Measurements from ENCODE around the gene TANGO6.
A peak's percentile ranks its signal among the peaks of the same experiment; 100 is the strongest.

DNA sequence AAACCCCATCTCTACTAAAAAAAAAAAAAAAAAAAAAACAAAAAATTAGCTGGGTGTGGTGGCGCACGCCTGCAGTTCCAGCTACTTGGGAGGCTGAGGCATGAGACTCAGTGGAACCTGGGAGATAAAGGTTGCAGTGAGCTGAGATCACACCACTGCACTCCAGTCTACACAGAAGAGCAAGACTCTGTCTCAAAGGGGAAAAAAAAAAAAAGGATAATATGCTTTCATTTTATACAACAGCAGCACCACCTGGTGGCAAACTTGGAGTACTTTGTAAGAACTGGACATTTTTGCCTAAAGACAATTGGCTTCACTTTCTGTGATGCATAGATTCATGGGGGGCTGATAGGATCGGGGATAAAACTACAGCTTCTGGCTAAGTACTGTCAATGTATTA is 280.6 kb downstream of the TANGO6 start:
- TF ChIP-seq, protein P1, sequence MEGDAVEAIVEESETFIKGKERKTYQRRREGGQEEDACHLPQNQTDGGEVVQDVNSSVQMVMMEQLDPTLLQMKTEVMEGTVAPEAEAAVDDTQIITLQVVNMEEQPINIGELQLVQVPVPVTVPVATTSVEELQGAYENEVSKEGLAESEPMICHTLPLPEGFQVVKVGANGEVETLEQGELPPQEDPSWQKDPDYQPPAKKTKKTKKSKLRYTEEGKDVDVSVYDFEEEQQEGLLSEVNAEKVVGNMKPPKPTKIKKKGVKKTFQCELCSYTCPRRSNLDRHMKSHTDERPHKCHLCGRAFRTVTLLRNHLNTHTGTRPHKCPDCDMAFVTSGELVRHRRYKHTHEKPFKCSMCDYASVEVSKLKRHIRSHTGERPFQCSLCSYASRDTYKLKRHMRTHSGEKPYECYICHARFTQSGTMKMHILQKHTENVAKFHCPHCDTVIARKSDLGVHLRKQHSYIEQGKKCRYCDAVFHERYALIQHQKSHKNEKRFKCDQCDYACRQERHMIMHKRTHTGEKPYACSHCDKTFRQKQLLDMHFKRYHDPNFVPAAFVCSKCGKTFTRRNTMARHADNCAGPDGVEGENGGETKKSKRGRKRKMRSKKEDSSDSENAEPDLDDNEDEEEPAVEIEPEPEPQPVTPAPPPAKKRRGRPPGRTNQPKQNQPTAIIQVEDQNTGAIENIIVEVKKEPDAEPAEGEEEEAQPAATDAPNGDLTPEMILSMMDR (IDR thresholded peaks at IDR 0.05; ENCODE audit: low read length) = peak; percentile 67
- TF ChIP-seq EZH2phosphoT487 (IDR thresholded peaks at IDR 0.05; ENCODE audit: low read length) = no peak
- no peak for TF ChIP-seq EZH2 (optimal IDR thresholded peaks at IDR 0.05; ENCODE audit: low read depth, low read length)

Data from MM.1S (cell line).